Kidney epithelial cell (primary cell): ENCODE data around the gene GALNT4. TPM values are rescaled to one million over a fixed set of nuclear protein-coding genes. Genes with fewer than 3 reads are reported as not detected.

Source experiments
- DNase-seq: peaks from one replicate; pipeline ENCODE4 v3.0.0-alpha.2; 2010; ENCODE audit warnings: low read depth
- H3K27me3 ChIP-seq: 2 replicates; pipeline ENCODE4 v1.6.0; 2011; ENCODE audit warnings: low read length; ENCODE audit not compliant: control insufficient read depth, insufficient read depth
- H3K36me3 ChIP-seq: 2 replicates; pipeline ENCODE4 v1.5.1; 2011; ENCODE audit warnings: low read length; ENCODE audit not compliant: control insufficient read depth, insufficient read depth
- H3K4me3 ChIP-seq: 2 replicates; pipeline ENCODE4 v1.5.1; 2011; ENCODE audit warnings: low read depth, mild to moderate bottlenecking, control low read depth, low read length
- CTCF ChIP-seq: IDR thresholded peaks from 2 replicates; pipeline ENCODE4 v1.5.1; 2011; ENCODE audit warnings: mild to moderate bottlenecking, moderate library complexity, low read length, control low read depth, inconsistent platforms; ENCODE audit not compliant: insufficient read depth, poor library complexity, severe bottlenecking
- total RNA-seq: library from RNA; depleted of rRNA; stranded (reverse); fragments of >200 nt; gene quantifications from 2 replicates; pipeline ENCODE4 v1.2.3, GENCODE V29; 2015

Gene GALNT4
- total RNA-seq, 1 donor from 2014 or later, result 4.1 TPM

- Histone ChIP-seq H3K36me3 (no peaks in the 10 kb centered on the region), H3K27me3 (no peaks in the 10 kb centered on the region), H3K4me3 (no peak overlapping the region)
- no peak for TF ChIP-seq CTCF
- no peak for DNase-seq
Observed at GRCh38 chr12:89542236-89542635, 17.6 kb upstream of the GALNT4 start.

GRCh38 chr12:89540586-89540985 lies 16.0 kb upstream of the GALNT4 start:
- no peak for TF ChIP-seq CTCF
- no peak for DNase-seq
- Histone ChIP-seq H3K4me3 (no peak overlapping the region), H3K36me3 (no peaks in the 10 kb centered on the region), H3K27me3 (no peaks in the 10 kb centered on the region)

GRCh38 chr12:89539426-89540223 lies 15.0 kb upstream of the GALNT4 start:
- TF ChIP-seq CTCF, result no peak
- no peak for DNase-seq
- H3K36me3 ChIP-seq, result no peaks in the 10 kb centered on the region
- H3K27me3 ChIP-seq, result no peaks in the 10 kb centered on the region
- no peak overlapping the region for H3K4me3 ChIP-seq

- Histone ChIP-seq H3K36me3 (no peaks in the 10 kb centered on the region), H3K27me3 (no peaks in the 10 kb centered on the region), H3K4me3 (no peak overlapping the region)
- no peak for TF ChIP-seq CTCF
- no peak for DNase-seq
Observed at GRCh38 chr12:89538897-89539296, 14.3 kb upstream of the GALNT4 start.

- no peak for TF ChIP-seq CTCF
- H3K4me3 ChIP-seq, result no peak overlapping the region
- no peak for DNase-seq
- H3K36me3 ChIP-seq, result no peaks in the 10 kb centered on the region
- H3K27me3 ChIP-seq, result no peaks in the 10 kb centered on the region
Observed at GRCh38 chr12:89537389-89537788, 12.8 kb upstream of the GALNT4 start.

- no peak overlapping the region for H3K4me3 ChIP-seq
- TF ChIP-seq CTCF, result peak; percentile 63
- DNase-seq, result no peak
- no peaks in the 10 kb centered on the region for H3K36me3 ChIP-seq
- no peaks in the 10 kb centered on the region for H3K27me3 ChIP-seq
Observed at GRCh38 chr12:89529738-89530137, 5.1 kb upstream of the GALNT4 start.
